Right atrium auricular region (tissue), 2 donors: ENCODE measurements around the gene SLC31A1. TPM values are rescaled to one million over a fixed set of nuclear protein-coding genes. Genes with fewer than 3 reads are reported as not detected.

Experiments
- DNase-seq: peaks from one replicate; pipeline ENCODE4 v3.0.0-alpha.2; 2019; ENCODE audit warnings: low spot score
- H3K27ac ChIP-seq, 2 donors: fragments of 200-600 bp; sonication (generic); 1 replicate in 1 of 2; 2 replicates in 1 of 2; pipeline ENCODE4 v1.5.1; 2016 to 2019
- H3K27me3 ChIP-seq, 2 donors: fragments of 200-600 bp; sonication (generic); one replicate each; pipeline versions ENCODE4 v1.5.1 to v1.6.0; 2017 to 2019
- H3K36me3 ChIP-seq: fragments of 200-600 bp; sonication (generic); one replicate; pipeline ENCODE4 v1.5.1; 2016
- H3K4me1 ChIP-seq, 2 donors: fragments of 200-600 bp; sonication (generic); one replicate each; pipeline versions ENCODE4 v1.5.1 to v1.6.0; 2017 to 2019
- H3K4me3 ChIP-seq, 2 donors: fragments of 200-600 bp; sonication (generic); 1 replicate in 1 of 2; 2 replicates in 1 of 2; pipeline ENCODE4 v1.5.1; 2017 to 2019; ENCODE audit warnings: mild to moderate bottlenecking in 1 of 2, moderate library complexity in 1 of 2
- H3K9me3 ChIP-seq, 2 donors: fragments of 200-600 bp; sonication (generic); one replicate each; pipeline ENCODE4 v1.5.1; 2019
- CTCF ChIP-seq, 2 donors: fragments of 200-600 bp; sonication (generic); IDR thresholded peaks; one replicate each; pipeline ENCODE4 v1.5.1; 2019; ENCODE audit warnings: antibody characterized with exemption in 2 of 2
- total RNA-seq, 2 donors: library from RNA; depleted of rRNA; stranded (reverse); fragments of >200 nt; gene quantifications; one replicate each; pipeline ENCODE4 v1.1.0, GENCODE V29; 2016

SLC31A1 gene
- 10 to 100 TPM; 10.0 to 11.1 TPM for total RNA-seq

- Histone ChIP-seq H3K9me3 (no peaks in the 10 kb centered on the region), H3K27ac (peak within 1 kb of the TSS; percentile 85 to 91), H3K4me3 (peak within 1 kb of the TSS; percentile 83 to 97), H3K36me3 (peaks cover 5% of the 10 kb centered on the region), H3K27me3 (no peaks in the 10 kb centered on the region), H3K4me1 (peaks cover 0 to 38% of the 10 kb centered on the region in 2 donors)
- TF ChIP-seq CTCF (IDR thresholded peaks at IDR 0.05) = no peak
- peak; percentile 99 for DNase-seq
These were observed at the start of gene SLC31A1, which contains the start of gene FKBP15 for GRCh38 chr9:113221003-113221799. TSS of gene SLC31A1 (plus strand) at chr9:113221544. CDS start at chr9:113256149, 34,605 bp downstream. TSS of gene FKBP15 (minus strand) at chr9:113221277. CDS start at chr9:113221243, 34 bp downstream.

- H3K4me3 ChIP-seq = no peak overlapping the region
- H3K4me1 ChIP-seq = no peaks in the 10 kb centered on the region
- TF ChIP-seq CTCF (IDR thresholded peaks at IDR 0.05) = no peak
- no peak overlapping the region for H3K27ac ChIP-seq
- DNase-seq = no peak
- peaks cover 95% of the 10 kb centered on the region for H3K36me3 ChIP-seq
- H3K9me3 ChIP-seq = no peaks in the 10 kb centered on the region
- no peaks in the 10 kb centered on the region for H3K27me3 ChIP-seq
These were observed 48.0 kb upstream of the SLC31A1 start for GRCh38 chr9:113173341-113173740.

- TF ChIP-seq CTCF (IDR thresholded peaks at IDR 0.05) = no peak
- no peak overlapping the region for H3K4me3 ChIP-seq
- no peak overlapping the region for H3K27ac ChIP-seq
- H3K9me3 ChIP-seq = no peaks in the 10 kb centered on the region
- H3K27me3 ChIP-seq = no peaks in the 10 kb centered on the region
- no peak for DNase-seq
- H3K4me1 ChIP-seq = no peaks in the 10 kb centered on the region
- H3K36me3 ChIP-seq = peaks cover 68% of the 10 kb centered on the region
These were observed 44.5 kb upstream of the SLC31A1 start for GRCh38 chr9:113176803-113177202.

GRCh38 chr9:113177251-113177650 is 44.1 kb upstream of the SLC31A1 start:
- Histone ChIP-seq H3K4me3 (no peak overlapping the region), H3K27ac (no peak overlapping the region), H3K27me3 (no peaks in the 10 kb centered on the region), H3K9me3 (no peaks in the 10 kb centered on the region), H3K4me1 (no peaks in the 10 kb centered on the region), H3K36me3 (peaks cover 69% of the 10 kb centered on the region)
- no peak for DNase-seq
- TF ChIP-seq CTCF (IDR thresholded peaks at IDR 0.05) = no peak

GRCh38 chr9:113178087-113178486 is 43.3 kb upstream of the SLC31A1 start:
- Histone ChIP-seq H3K27me3 (no peaks in the 10 kb centered on the region), H3K27ac (no peak overlapping the region), H3K9me3 (no peaks in the 10 kb centered on the region), H3K4me3 (no peak overlapping the region), H3K4me1 (no peaks in the 10 kb centered on the region), H3K36me3 (peaks cover 70% of the 10 kb centered on the region)
- TF ChIP-seq CTCF (IDR thresholded peaks at IDR 0.05) = no peak
- DNase-seq = no peak
